ENCODE results near the gene ZNF319. TPM values are rescaled to one million over a fixed set of nuclear protein-coding genes. Genes with fewer than 3 reads are reported as not detected.
A peak's percentile ranks its signal among the peaks of the same experiment; 100 is the strongest.

The ZNF319 gene
- polyA plus RNA-seq, 6 donors from 2014 or later, result 3.1 to 10.7 (median 6.0) TPM

GRCh38 chr16:58042001-58042885 is 41.8 kb upstream of the ZNF319 start:
- Mint-ChIP-seq H3K4me1 (no peaks in the 10 kb centered on the region), H3K36me3 (no peaks in the 10 kb centered on the region), H3K27ac (no peak overlapping the region), H3K4me3 (no peak overlapping the region), H3K27me3 (no peaks in the 10 kb centered on the region), H3K9me3 (no peaks in the 10 kb centered on the region)
- DNase-seq (no peak), ATAC-seq (ENCODE audit: low read depth in 2 of 2) (no peak)

DNA sequence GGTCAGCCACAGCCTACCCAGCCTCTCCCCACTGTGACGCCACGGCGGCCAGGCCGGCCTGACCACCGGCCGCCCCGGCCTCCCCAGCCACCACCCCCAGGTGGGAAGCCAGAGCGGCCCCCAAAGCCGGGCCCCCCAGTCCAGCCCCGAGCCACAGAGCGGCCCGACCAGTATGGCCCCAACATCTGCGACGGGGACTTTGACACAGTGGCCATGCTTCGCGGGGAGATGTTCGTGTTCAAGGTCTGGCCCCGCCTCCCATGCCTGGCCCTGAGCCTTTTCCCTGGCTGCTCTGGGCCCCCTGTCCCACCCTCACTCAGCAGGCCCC is 41.1 kb upstream of the ZNF319 start:
- H3K27me3 Mint-ChIP-seq, result no peaks in the 10 kb centered on the region
- ATAC-seq (ENCODE audit: low read depth in 2 of 2) (no peak), DNase-seq (no peak)
- H3K27ac Mint-ChIP-seq, result no peak overlapping the region
- no peak overlapping the region for H3K4me3 Mint-ChIP-seq
- no peaks in the 10 kb centered on the region for H3K9me3 Mint-ChIP-seq
- no peaks in the 10 kb centered on the region for H3K36me3 Mint-ChIP-seq
- no peaks in the 10 kb centered on the region for H3K4me1 Mint-ChIP-seq

DNA sequence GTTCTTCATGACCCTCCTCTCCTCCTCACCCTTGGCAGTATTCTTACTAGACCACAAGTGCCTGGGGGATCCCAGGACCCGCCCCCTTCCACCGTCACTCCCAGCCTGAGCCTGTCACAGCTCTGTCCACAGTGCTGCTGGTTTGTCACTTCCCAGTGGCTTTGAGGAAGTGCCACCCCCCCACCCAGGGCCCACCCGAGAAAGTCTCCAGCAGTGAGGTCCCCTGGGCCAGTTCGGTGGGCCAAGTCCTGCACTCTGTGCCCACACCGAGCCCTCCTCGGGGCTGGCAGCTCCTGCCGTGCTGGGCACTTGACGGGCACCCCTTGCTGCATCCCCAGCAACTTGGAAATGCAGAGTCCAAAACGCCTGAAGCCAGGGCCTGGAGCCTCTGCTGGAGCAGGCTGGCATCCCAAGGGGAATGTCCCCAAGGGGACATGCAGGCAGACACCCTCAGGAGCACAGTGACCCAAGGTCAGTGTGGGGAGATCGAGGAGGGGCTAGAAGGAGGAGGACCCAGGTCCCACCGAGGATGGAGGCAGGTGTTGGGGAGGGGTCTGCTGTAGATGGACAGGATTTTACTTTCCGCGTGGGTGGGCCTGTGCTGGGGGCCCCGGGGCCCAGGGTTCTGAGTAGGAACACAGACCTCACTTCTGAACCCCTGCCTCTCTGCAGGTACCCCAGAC is 40.6 kb upstream of the ZNF319 start:
- Mint-ChIP-seq H3K36me3 (no peaks in the 10 kb centered on the region), H3K4me1 (no peaks in the 10 kb centered on the region), H3K4me3 (no peak overlapping the region), H3K9me3 (no peaks in the 10 kb centered on the region), H3K27ac (no peak overlapping the region), H3K27me3 (no peaks in the 10 kb centered on the region)
- ATAC-seq (ENCODE audit: low read depth in 2 of 2), result no peak
- no peak for DNase-seq

- no peak overlapping the region for H3K4me3 Mint-ChIP-seq
- no peak overlapping the region for H3K27ac Mint-ChIP-seq
- no peaks in the 10 kb centered on the region for H3K9me3 Mint-ChIP-seq
- DNase-seq (no peak), ATAC-seq (ENCODE audit: low read depth in 2 of 2) (no peak)
- H3K4me1 Mint-ChIP-seq, result no peaks in the 10 kb centered on the region
- no peaks in the 10 kb centered on the region for H3K27me3 Mint-ChIP-seq
- no peaks in the 10 kb centered on the region for H3K36me3 Mint-ChIP-seq
These were observed 40.0 kb upstream of the ZNF319 start for GRCh38 chr16:58040496-58040846.

- H3K4me1 Mint-ChIP-seq, result no peaks in the 10 kb centered on the region
- no peak overlapping the region for H3K4me3 Mint-ChIP-seq
- H3K9me3 Mint-ChIP-seq, result no peaks in the 10 kb centered on the region
- ATAC-seq (ENCODE audit: low read depth in 2 of 2) (no peak), DNase-seq (no peak)
- H3K27ac Mint-ChIP-seq, result peak overlapping the region in 1 of 6 donors; percentile 38
- H3K27me3 Mint-ChIP-seq, result no peaks in the 10 kb centered on the region
- no peaks in the 10 kb centered on the region for H3K36me3 Mint-ChIP-seq
These were observed 39.5 kb upstream of the ZNF319 start for GRCh38 chr16:58039829-58040495.

GRCh38 chr16:58038219-58038641 is 37.8 kb upstream of the ZNF319 start:
- no peaks in the 10 kb centered on the region for H3K36me3 Mint-ChIP-seq
- no peak overlapping the region for H3K27ac Mint-ChIP-seq
- ATAC-seq (ENCODE audit: low read depth in 2 of 2) (no peak), DNase-seq (no peak)
- H3K4me3 Mint-ChIP-seq, result no peak overlapping the region
- no peaks in the 10 kb centered on the region for H3K27me3 Mint-ChIP-seq
- H3K9me3 Mint-ChIP-seq, result no peaks in the 10 kb centered on the region
- H3K4me1 Mint-ChIP-seq, result no peaks in the 10 kb centered on the region

DNA sequence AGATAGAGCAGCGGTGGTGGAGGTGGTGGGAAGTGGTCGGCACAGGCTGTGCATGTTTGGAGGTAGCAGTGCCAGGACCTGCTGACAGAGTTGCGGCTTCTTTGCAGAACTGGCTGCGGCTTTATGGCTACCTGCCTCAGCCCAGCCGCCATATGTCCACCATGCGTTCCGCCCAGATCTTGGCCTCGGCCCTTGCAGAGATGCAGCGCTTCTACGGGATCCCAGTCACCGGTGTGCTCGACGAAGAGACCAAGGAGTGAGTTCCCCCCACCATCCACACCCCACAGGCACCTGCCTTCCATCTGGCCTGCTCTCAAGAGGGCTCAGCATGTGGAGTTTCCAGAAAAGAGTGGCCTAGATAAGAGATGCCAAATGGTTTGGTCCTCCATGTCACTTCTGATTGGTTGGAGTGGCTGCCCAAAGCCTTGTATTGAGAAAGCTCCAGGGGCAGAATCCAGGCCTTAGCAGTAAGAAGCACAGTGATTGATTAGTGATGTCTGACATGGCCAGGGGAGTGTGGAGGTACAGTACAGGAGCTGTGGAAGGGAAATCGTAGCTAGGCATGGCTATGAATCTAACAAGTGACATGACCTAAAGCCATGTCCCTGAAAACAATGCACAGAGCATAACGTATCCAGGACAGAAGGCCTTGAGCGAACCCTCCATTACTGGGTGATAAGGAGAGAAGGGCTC is 37.0 kb upstream of the ZNF319 start:
- Mint-ChIP-seq H3K36me3 (no peaks in the 10 kb centered on the region), H3K4me3 (no peak overlapping the region), H3K9me3 (no peaks in the 10 kb centered on the region), H3K27me3 (no peaks in the 10 kb centered on the region), H3K27ac (peak overlapping the region in 1 of 6 donors; percentile 33), H3K4me1 (no peaks in the 10 kb centered on the region)
- no peak for ATAC-seq (ENCODE audit: low read depth in 2 of 2)
- no peak for DNase-seq

GRCh38 chr16:58036943-58037342 is 36.5 kb upstream of the ZNF319 start:
- Mint-ChIP-seq H3K27ac (peak overlapping the region in 1 of 6 donors; percentile 16), H3K9me3 (no peaks in the 10 kb centered on the region), H3K4me3 (no peak overlapping the region), H3K4me1 (no peaks in the 10 kb centered on the region), H3K27me3 (no peaks in the 10 kb centered on the region), H3K36me3 (no peaks in the 10 kb centered on the region)
- no peak for DNase-seq
- ATAC-seq (ENCODE audit: low read depth in 2 of 2), result no peak

- Mint-ChIP-seq H3K27me3 (no peaks in the 10 kb centered on the region), H3K4me3 (no peak overlapping the region), H3K27ac (no peak overlapping the region), H3K36me3 (no peaks in the 10 kb centered on the region), H3K9me3 (no peaks in the 10 kb centered on the region), H3K4me1 (no peaks in the 10 kb centered on the region)
- DNase-seq, result no peak
- no peak for ATAC-seq (ENCODE audit: low read depth in 2 of 2)
These were observed 35.1 kb upstream of the ZNF319 start for GRCh38 chr16:58035356-58036170.

DNA sequence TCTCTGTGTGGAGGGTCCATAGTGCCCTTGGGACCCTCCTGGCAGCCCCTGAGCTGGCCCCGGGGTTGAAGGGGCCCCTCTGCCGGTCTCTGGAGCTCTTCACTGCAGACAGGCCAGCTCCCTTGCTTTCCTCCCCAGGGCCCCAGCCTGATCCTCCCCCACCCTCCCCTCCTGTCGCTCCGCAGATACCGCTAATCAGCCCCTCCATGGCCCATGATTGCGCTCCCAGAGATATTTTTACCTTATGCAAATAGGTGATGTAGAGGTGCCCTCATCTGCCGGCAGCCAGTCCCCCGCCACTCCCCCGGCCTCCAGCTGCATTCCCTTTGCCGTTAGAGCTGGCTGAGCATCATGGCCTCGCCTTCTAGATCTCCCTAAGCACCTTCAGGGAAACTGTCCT is 34.3 kb upstream of the ZNF319 start:
- Mint-ChIP-seq H3K36me3 (no peaks in the 10 kb centered on the region), H3K4me3 (no peak overlapping the region), H3K4me1 (no peaks in the 10 kb centered on the region), H3K9me3 (no peaks in the 10 kb centered on the region), H3K27me3 (peaks cover 3 to 5% (median 3%) of the 10 kb centered on the region in 3 donors), H3K27ac (peak overlapping the region in 1 of 6 donors; percentile 43)
- ATAC-seq (ENCODE audit: low read depth in 2 of 2) (no peak), DNase-seq (no peak)

DNA sequence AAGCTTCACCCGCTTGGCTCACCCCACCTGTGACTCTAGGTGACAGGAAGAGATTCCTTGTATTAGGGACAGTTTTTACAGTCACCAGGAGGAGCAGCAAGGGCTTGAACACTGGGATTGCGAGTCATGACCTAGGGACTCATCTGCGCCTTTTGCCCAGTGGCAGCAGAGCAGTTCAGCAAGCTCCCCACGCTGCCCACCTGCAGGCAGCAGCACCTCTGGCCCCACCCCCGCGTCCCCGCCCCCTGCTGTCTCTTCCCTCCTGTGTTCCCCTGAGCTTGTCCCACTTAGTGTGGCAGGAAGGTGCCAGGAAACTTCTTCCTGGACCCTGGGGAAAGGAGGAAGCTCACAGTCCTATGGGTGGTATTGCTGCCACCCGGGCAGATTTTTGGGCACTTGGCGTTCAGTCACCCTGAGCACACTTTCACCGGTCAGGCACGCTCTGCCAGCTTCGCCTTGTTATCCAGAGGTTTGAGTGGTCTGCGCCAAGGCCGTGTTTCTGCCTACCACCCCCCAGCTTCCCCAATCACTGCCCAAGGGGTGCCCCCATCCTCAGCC is 33.7 kb upstream of the ZNF319 start:
- H3K36me3 Mint-ChIP-seq, result no peaks in the 10 kb centered on the region
- ATAC-seq (ENCODE audit: low read depth in 2 of 2) (no peak), DNase-seq (no peak)
- H3K4me3 Mint-ChIP-seq, result no peak overlapping the region
- H3K27me3 Mint-ChIP-seq, result peaks cover 7 to 10% (median 9%) of the 10 kb centered on the region in 3 donors
- H3K27ac Mint-ChIP-seq, result no peak overlapping the region
- H3K9me3 Mint-ChIP-seq, result no peaks in the 10 kb centered on the region
- H3K4me1 Mint-ChIP-seq, result no peaks in the 10 kb centered on the region

DNA sequence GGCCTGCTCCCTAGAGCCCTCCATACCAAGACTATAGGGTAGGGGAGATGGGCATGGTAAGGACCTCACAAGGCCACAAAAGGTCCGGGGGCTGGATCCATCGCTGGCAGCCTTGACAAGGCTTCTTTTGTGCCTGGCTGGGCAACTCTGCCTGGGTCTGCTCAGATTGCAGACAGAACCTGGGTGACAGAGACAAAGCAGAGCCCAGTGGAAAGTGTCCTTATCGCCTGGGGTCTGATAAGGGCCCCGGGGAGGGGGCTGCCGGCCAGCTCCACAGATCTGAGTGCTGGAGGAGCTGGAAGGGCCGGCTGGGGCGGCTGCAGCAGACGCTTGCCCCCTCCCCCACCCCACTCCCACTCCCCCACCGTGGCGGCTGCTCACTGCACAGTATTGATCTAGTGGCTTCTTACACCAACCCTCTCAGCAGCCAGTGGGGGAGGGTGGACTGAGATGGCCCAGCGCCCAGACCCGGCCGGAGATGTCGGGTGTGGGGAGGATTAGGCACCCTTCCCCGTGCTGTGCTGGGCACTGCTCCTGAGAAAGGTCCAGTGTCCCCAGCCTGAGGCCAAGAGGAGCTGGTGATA is 32.3 kb upstream of the ZNF319 start:
- H3K9me3 Mint-ChIP-seq, result no peaks in the 10 kb centered on the region
- H3K27me3 Mint-ChIP-seq, result peaks cover 11 to 24% (median 23%) of the 10 kb centered on the region in 3 donors
- no peak for ATAC-seq (ENCODE audit: low read depth in 2 of 2)
- DNase-seq, result no peak
- no peak overlapping the region for H3K27ac Mint-ChIP-seq
- H3K36me3 Mint-ChIP-seq, result no peaks in the 10 kb centered on the region
- no peak overlapping the region for H3K4me3 Mint-ChIP-seq
- H3K4me1 Mint-ChIP-seq, result peaks cover 0 to 4% (median 1%) of the 10 kb centered on the region in 3 donors

All from naive B cell (primary cell).